GM10248 (cell line): ENCODE data around the gene ITGA1.

Experiments used
- CTCF ChIA-PET: fragments of 300-600 bp; sonication (Branson Sonifier 250); formaldehyde crosslinking; extraction: SDS; loops from one replicate; lab custom pipeline; 2021; ENCODE audit warnings: antibody characterized with exemption; lab: Yijun Ruan, JAX
- POLR2A ChIA-PET: fragments of 350-650 bp; sonication (Branson Sonifier 250); formaldehyde crosslinking; extraction: SDS; loops from one replicate; lab custom pipeline; 2020; ENCODE audit warnings: antibody characterized with exemption; lab: Yijun Ruan, JAX
- DNase-seq: peaks from one replicate; pipeline ENCODE4 v3.0.0; 2012; ENCODE audit errors: extremely low spot score
- CTCF ChIP-seq: IDR thresholded peaks from 2 replicates; pipeline ENCODE4 v1.5.1; 2012; ENCODE audit warnings: mild to moderate bottlenecking, low read depth; ENCODE audit errors: extremely low read depth, missing control alignments, control extremely low read depth

Gene ITGA1

GRCh38 chr5:52746539-52746938, 41.2 kb upstream of the ITGA1 start:
- ChIA-PET CTCF (no interaction called here), POLR2A (no interaction called here)
- TF ChIP-seq CTCF: no peak
- DNase-seq: no peak

GRCh38 chr5:52748590-52748989, 39.1 kb upstream of the ITGA1 start:
- no peak for TF ChIP-seq CTCF

GRCh38 chr5:52749666-52750065, 38.0 kb upstream of the ITGA1 start:
- DNase-seq: no peak
- POLR2A ChIA-PET: no interaction called here
- CTCF ChIA-PET: no interaction called here
- TF ChIP-seq CTCF: no peak

More at GRCh38 chr5:52748590-52748989, 39.1 kb upstream of the ITGA1 start:
- POLR2A ChIA-PET: no interaction called here
- CTCF ChIA-PET: no interaction called here
- no peak for DNase-seq

- ChIA-PET POLR2A (no interaction called here), CTCF (no interaction called here)
- no peak for DNase-seq
- no peak for TF ChIP-seq CTCF
These were observed 36.6 kb upstream of the ITGA1 start for GRCh38 chr5:52751137-52751536.

GRCh38 chr5:52754051-52754450, 33.7 kb upstream of the ITGA1 start:
- no peak for DNase-seq
- POLR2A ChIA-PET: no interaction called here
- no peak for TF ChIP-seq CTCF
- CTCF ChIA-PET: interaction anchor here (1.2 to 1.5 kb wide), 3 partner anchors 8 to 14 kb away, joined by 3 read pairs; no protein-coding TSS in a partner anchor

GRCh38 chr5:52757527-52757926, 30.2 kb upstream of the ITGA1 start:
- CTCF ChIA-PET: interaction anchor here (1.4 to 2.3 kb wide), 3 partner anchors 10 to 63 kb away, joined by 6 to 7 read pairs (median 7); no protein-coding TSS in a partner anchor
- POLR2A ChIA-PET: no interaction called here
- TF ChIP-seq CTCF: no peak
- no peak for DNase-seq
